ENCODE data around the gene KCNQ1. TPM values are rescaled to one million over a fixed set of nuclear protein-coding genes. Genes with fewer than 3 reads are reported as not detected.

The KCNQ1 gene
- total and polyA plus RNA-seq, 2 donors (not counting 1 experiment from before 2014, with no cell fraction given) = not detected

- Histone ChIP-seq H2AFZ (ENCODE audit: low read length) (no peak overlapping the region), H3K36me3 (ENCODE audit: control insufficient read depth, insufficient read depth, low read length) (no peaks in the 10 kb centered on the region), H3K4me1 (ENCODE audit: control insufficient read depth, extremely low read depth, insufficient read depth, low read length) (no peaks in the 10 kb centered on the region), H4K20me1 (ENCODE audit: control insufficient read depth, extremely low read depth, insufficient read depth, low read length) (no peaks in the 10 kb centered on the region), H3K9ac (ENCODE audit: insufficient read depth, low read length) (no peak overlapping the region), H3K4me3 (replicated peaks in 1 of 4; ENCODE audit: control extremely low read depth in 1 of 4, insufficient read depth in 1 of 4, low read depth in 3 of 4, low read length in 4 of 4) (no peak overlapping the region), H3K79me2 (ENCODE audit: control insufficient read depth, insufficient read depth, low read length) (no peaks in the 10 kb centered on the region), H3K27ac (ENCODE audit: insufficient read depth, low read length) (no peak overlapping the region), H3K4me2 (ENCODE audit: extremely low read depth, insufficient read depth, low read length) (no peak overlapping the region), H3K27me3 (ENCODE audit: control insufficient read depth, insufficient read depth, low read length) (peaks cover 3% of the 10 kb centered on the region), H3K9me3 (ENCODE audit: control insufficient read depth, insufficient read depth, low read depth, low read length) (no peaks in the 10 kb centered on the region)
- no peak for DNase-seq (ENCODE audit: low read depth in 2 of 2)
- TF ChIP-seq EZH2 (IDR thresholded peaks at IDR 0.05; ENCODE audit: low read length, missing control alignments) = no peak
- TF ChIP-seq CTCF (conservative IDR thresholded peaks at IDR 0.05 in 1 of 2, IDR thresholded peaks at IDR 0.05 in 1 of 2; ENCODE audit: low read depth in 1 of 2, low read length in 2 of 2) = no peak
Measured at GRCh38 chr11:2719831-2720590, 275.2 kb downstream of the KCNQ1 start.

- TF ChIP-seq CTCF (conservative IDR thresholded peaks at IDR 0.05 in 1 of 2, IDR thresholded peaks at IDR 0.05 in 1 of 2; ENCODE audit: low read depth in 1 of 2, low read length in 2 of 2) = no peak
- TF ChIP-seq EZH2 (IDR thresholded peaks at IDR 0.05; ENCODE audit: low read length, missing control alignments) = no peak
- Histone ChIP-seq H3K9ac (ENCODE audit: insufficient read depth, low read length) (no peak overlapping the region), H3K9me3 (ENCODE audit: control insufficient read depth, insufficient read depth, low read depth, low read length) (no peaks in the 10 kb centered on the region), H3K36me3 (ENCODE audit: control insufficient read depth, insufficient read depth, low read length) (no peaks in the 10 kb centered on the region), H3K4me2 (ENCODE audit: extremely low read depth, insufficient read depth, low read length) (no peak overlapping the region), H3K4me3 (replicated peaks in 1 of 4; ENCODE audit: control extremely low read depth in 1 of 4, insufficient read depth in 1 of 4, low read depth in 3 of 4, low read length in 4 of 4) (no peak overlapping the region), H2AFZ (ENCODE audit: low read length) (no peak overlapping the region), H4K20me1 (ENCODE audit: control insufficient read depth, extremely low read depth, insufficient read depth, low read length) (no peaks in the 10 kb centered on the region), H3K79me2 (ENCODE audit: control insufficient read depth, insufficient read depth, low read length) (no peaks in the 10 kb centered on the region), H3K27ac (ENCODE audit: insufficient read depth, low read length) (no peak overlapping the region), H3K27me3 (ENCODE audit: control insufficient read depth, insufficient read depth, low read length) (peaks cover 3% of the 10 kb centered on the region), H3K4me1 (ENCODE audit: control insufficient read depth, extremely low read depth, insufficient read depth, low read length) (no peaks in the 10 kb centered on the region)
- DNase-seq (ENCODE audit: low read depth in 2 of 2) = no peak
Measured at GRCh38 chr11:2721210-2721916, 276.6 kb downstream of the KCNQ1 start.

- Histone ChIP-seq H2AFZ (ENCODE audit: low read length) (no peak overlapping the region), H3K9ac (ENCODE audit: insufficient read depth, low read length) (no peak overlapping the region), H3K4me1 (ENCODE audit: control insufficient read depth, extremely low read depth, insufficient read depth, low read length) (no peaks in the 10 kb centered on the region), H3K27ac (ENCODE audit: insufficient read depth, low read length) (no peak overlapping the region), H3K36me3 (ENCODE audit: control insufficient read depth, insufficient read depth, low read length) (no peaks in the 10 kb centered on the region), H3K79me2 (ENCODE audit: control insufficient read depth, insufficient read depth, low read length) (no peaks in the 10 kb centered on the region), H3K27me3 (ENCODE audit: control insufficient read depth, insufficient read depth, low read length) (peaks cover 12% of the 10 kb centered on the region), H3K4me3 (replicated peaks in 1 of 4; ENCODE audit: control extremely low read depth in 1 of 4, insufficient read depth in 1 of 4, low read depth in 3 of 4, low read length in 4 of 4) (no peak overlapping the region), H3K4me2 (ENCODE audit: extremely low read depth, insufficient read depth, low read length) (no peak overlapping the region), H4K20me1 (ENCODE audit: control insufficient read depth, extremely low read depth, insufficient read depth, low read length) (no peaks in the 10 kb centered on the region), H3K9me3 (ENCODE audit: control insufficient read depth, insufficient read depth, low read depth, low read length) (no peaks in the 10 kb centered on the region)
- no peak for DNase-seq (ENCODE audit: low read depth in 2 of 2)
- no peak for TF ChIP-seq CTCF (conservative IDR thresholded peaks at IDR 0.05 in 1 of 2, IDR thresholded peaks at IDR 0.05 in 1 of 2; ENCODE audit: low read depth in 1 of 2, low read length in 2 of 2)
- TF ChIP-seq EZH2 (IDR thresholded peaks at IDR 0.05; ENCODE audit: low read length, missing control alignments) = no peak
Measured at GRCh38 chr11:2722955-2723354, 278.1 kb downstream of the KCNQ1 start.

Data from fibroblast of lung (primary cell).